Epidermal melanocyte (primary cell): ENCODE data around the gene COL4A2.
"Not testable (repeated sequence)": the region's sequence is repeated elsewhere in the genome, so short reads cannot be mapped to it uniquely, and the experiment has no call there.

Experiments used
- DNase-seq: peaks from one replicate; pipeline ENCODE4 v3.0.0; 2011; ENCODE audit warnings: low spot score; ENCODE audit not compliant: insufficient read length

Gene COL4A2

DNA sequence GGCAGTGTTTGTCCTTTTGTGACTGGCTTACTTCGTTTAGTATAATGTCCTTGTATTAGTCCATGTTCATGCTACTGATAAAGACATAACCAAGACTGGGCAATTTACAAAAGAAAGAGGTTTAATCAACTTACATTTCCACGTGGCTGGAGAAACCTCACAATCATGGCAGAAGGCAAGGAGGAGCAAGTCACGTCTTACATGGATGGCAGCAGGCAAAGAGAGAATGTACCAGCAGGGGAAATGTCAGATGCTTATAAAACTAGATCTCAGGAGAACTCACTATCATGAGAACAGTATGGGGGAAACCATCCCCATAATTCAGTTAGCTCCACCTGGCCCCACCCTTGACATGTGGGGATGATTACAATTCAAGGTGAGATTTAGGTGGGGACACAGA, 14.5 kb downstream of the COL4A2 start:
- not testable (repeated sequence) for DNase-seq

GRCh38 chr13:110322126-110322827, 15.2 kb downstream of the COL4A2 start:
- DNase-seq: no peak

- no peak for DNase-seq
Measured at GRCh38 chr13:110322828-110323171, 15.7 kb downstream of the COL4A2 start.

- DNase-seq: no peak
Measured at GRCh38 chr13:110323172-110323891, 16.2 kb downstream of the COL4A2 start.

- no peak for DNase-seq
Measured at GRCh38 chr13:110324026-110324749, 17.1 kb downstream of the COL4A2 start.

- no peak for DNase-seq
Measured at GRCh38 chr13:110326263-110326904, 19.3 kb downstream of the COL4A2 start.

DNA sequence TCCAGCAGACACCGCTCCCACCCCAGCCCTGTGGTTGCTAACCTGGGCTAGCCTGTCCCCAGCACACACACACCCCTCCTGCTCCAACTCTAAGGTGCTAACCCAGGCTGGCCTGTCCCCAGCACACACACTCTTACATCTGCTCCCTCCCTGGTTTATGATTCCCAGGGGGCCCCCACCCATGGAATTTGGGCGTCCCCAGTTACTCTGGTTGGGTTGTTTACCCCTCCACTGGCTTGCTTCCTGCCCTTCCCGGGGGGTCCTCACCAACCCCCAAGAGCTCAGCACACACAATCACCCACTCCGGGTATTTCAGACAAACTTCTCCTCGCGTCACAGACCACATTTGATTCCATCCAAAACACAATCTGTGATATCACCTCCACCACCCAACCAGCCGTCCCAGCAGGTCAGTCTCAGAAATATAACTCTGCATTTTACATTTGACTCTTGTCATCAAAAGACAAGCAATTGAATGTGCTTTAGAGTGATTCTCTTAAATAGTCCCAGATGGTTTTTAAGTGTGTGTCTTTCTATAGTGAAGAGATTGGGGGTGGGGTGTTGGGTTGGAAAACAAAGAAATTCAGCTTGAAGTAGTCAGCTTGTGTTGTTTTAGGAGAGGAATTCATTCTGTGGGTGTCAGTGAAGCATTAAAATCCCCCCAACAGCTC, 20.1 kb downstream of the COL4A2 start:
- no peak for DNase-seq

GRCh38 chr13:110328573-110328972, 21.5 kb downstream of the COL4A2 start:
- DNase-seq: no peak

- no peak for DNase-seq
Measured at GRCh38 chr13:110329258-110329657, 22.2 kb downstream of the COL4A2 start.

- no peak for DNase-seq
Measured at GRCh38 chr13:110329798-110330461, 22.8 kb downstream of the COL4A2 start.

DNA sequence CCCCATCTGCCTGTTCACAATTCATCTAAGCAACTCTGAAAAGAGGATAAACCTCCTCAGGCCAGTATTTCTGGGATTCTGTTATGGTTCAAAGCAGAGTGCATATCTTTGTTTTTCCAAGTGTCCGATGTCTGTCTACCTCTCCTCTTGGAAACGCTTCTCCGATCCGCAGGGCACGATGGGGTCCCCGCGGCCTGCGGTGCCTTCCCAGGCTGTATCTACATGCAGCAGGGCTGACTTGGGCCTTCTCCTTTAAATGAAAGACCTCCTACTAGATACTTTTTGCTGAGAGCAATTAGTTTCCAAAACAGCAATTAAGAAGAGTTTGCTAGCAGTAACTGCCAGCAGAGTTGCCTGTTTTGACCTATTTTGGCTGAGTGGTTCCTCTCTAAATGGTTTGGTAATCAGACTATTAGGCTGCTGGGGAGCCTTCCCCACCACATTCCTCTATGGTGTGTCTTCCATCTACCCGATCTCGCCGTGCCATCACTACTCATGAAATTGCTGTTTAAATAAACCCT, 23.5 kb downstream of the COL4A2 start:
- no peak for DNase-seq

DNA sequence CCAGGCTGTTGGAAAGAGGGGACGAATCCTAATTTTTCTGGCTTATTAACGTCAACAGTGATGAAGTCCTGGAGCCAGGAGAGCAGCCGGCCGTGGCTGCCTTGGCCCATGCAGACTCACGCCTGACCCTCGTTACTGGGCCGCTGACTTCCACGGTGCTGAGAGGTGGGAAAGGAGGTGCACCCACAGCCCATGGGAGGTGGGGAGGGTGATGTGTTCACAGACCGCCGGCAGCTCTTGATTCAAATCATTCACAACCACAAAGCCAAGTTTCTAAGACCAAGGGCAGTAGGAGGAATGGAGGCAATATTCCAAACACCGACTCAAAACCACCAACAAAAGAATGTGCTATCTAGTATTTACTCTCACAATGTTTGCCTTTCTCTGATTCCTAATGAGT, 24.3 kb downstream of the COL4A2 start:
- no peak for DNase-seq

- no peak for DNase-seq
Measured at GRCh38 chr13:110332750-110333149, 25.7 kb downstream of the COL4A2 start.

- DNase-seq: no peak
Measured at GRCh38 chr13:110333837-110334236, 26.8 kb downstream of the COL4A2 start.

- DNase-seq: no peak
Measured at GRCh38 chr13:110334256-110334655, 27.2 kb downstream of the COL4A2 start.

DNA sequence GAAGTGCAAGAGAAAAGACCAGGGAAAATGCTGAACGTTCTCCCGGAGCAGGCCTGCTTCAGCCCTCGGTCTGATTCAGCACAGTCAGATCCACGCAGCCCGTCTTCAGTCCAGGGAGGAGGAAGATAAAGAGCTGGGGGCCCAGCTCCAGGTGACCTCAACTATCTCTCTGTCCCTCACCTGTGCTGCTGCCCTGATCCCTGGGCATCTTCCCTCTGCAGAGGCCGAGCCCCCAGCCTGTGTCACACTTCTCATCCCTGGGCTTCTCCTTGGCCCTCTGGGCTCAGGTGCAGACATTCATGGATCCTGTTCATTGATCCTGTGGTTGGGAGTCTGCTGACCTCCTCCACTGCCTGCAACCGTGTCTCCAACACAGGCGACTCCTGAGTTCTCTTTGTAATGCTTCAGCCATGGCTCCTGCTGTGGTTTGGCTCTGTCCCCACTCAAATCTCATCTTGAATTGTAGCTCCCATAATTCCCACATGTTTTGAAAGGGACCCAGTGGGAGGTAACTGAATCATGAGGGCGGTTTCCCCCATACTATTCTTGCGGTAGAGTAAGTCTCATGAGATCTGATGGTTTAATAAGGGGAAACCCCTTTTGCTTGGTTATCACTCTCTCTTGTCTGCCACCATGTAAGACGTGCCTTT, 27.9 kb downstream of the COL4A2 start:
- no peak for DNase-seq

DNA sequence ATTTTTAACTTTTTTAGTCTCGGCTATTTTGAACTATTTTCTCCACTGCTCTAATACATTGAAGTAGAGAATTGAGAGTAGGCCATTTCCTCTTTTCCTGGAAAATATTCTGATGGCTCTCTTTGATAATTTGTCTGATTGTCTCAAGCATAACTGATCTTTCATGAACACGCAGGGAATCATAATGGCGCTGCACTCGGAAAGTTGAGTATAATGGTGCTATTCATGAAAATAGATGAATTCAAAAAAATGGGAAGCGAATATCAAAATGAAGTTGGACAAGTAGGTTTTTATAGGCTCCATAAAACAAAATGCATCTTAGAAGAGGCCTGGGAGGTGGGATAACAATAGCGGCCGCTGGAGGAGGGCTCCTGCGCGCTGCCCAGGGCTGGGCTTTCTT, 29.0 kb downstream of the COL4A2 start:
- DNase-seq: no peak

DNA sequence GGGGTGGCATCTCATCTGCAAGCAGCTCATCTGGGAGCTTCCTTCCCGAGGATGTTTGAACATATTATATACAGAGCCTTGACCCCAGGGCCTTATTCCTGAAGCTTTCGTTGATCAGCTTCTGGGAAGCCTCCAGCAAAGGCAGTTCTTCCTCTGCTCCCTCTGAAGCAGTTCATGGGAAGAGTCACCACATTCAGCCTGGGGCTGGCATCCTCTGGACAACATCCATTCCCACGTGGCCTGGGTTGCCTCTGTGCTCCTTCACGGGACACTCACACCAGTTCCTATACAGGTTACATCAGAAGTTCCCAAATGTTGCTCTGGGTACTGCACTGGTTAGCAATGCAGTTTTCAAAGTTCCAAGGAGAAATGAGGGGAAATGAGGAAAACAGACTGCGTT, 29.6 kb downstream of the COL4A2 start:
- DNase-seq: peak; percentile 75

- no peak for DNase-seq
Measured at GRCh38 chr13:110337247-110337646, 30.2 kb downstream of the COL4A2 start.

DNA sequence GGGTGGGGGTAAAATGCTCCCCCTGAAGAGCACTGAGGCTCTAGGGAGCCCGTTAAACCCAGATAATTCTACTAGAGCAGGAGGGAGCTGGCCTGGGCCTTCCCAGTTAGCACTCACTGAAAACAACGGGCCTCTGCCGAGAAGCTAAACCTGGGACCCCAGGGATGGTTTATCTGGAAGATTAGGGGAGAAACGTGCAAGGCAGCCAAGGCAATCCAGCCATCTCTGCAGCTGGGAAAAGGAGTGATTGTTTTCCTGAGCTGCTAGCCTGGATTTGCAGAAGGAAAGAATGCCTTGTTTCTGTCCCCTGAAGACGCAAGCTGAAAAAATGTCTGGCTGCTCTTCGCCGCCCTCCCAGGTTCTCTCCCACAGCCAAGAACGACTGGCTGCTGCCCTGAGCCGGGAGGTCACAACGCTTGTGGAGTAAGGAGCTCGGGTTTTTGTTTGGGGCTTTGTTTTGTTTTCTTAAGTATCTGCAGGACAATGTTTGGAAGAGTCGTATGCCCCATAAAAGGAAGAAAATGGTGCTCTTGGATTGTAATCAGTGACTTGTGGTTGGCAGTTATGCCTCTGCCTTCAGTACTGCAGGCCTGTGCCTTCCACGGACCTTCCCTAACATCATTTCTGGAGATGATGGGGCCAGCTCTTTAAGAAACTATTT, 31.5 kb downstream of the COL4A2 start:
- DNase-seq: no peak
